Endodermal cell (in vitro differentiated cells): ENCODE results near the gene PDLIM4. TPM values are rescaled to one million over a fixed set of nuclear protein-coding genes. Genes with fewer than 3 reads are reported as not detected.

Experiments used
- DNase-seq: peaks from one replicate; pipeline ENCODE4 v3.0.0-alpha.2; 2017
- H3K27ac ChIP-seq: 2 replicates; pipeline ENCODE4 v1.5.1; 2013; ENCODE audit warnings: mild to moderate bottlenecking, low read depth, low read length, moderate library complexity
- H3K27me3 ChIP-seq: 2 replicates; pipeline ENCODE4 v1.6.1; 2013; ENCODE audit warnings: mild to moderate bottlenecking, low read length, moderate library complexity; ENCODE audit not compliant: insufficient read depth, control insufficient read depth, poor library complexity, severe bottlenecking
- H3K36me3 ChIP-seq: 2 replicates; pipeline ENCODE4 v1.7.0; 2013; ENCODE audit warnings: mild to moderate bottlenecking, low read length, moderate library complexity; ENCODE audit not compliant: control insufficient read depth, insufficient read depth
- H3K4me1 ChIP-seq: one replicate; pipeline ENCODE4 v1.7.0; 2013; ENCODE audit warnings: low read length; ENCODE audit not compliant: control insufficient read depth, insufficient read depth
- H3K4me3 ChIP-seq: 2 replicates; pipeline ENCODE4 v1.5.1; 2013; ENCODE audit warnings: mild to moderate bottlenecking, low read length, moderate library complexity
- H3K9ac ChIP-seq: 2 replicates; pipeline ENCODE4 v1.6.1; 2013; ENCODE audit warnings: mild to moderate bottlenecking, low read length, moderate library complexity; ENCODE audit not compliant: poor library complexity, severe bottlenecking; ENCODE audit errors: extremely low read depth
- H3K9me3 ChIP-seq: 2 replicates; pipeline ENCODE4 v1.6.1; 2013; ENCODE audit warnings: mild to moderate bottlenecking, low read length, moderate library complexity; ENCODE audit not compliant: control insufficient read depth
- H3K27ac Mint-ChIP-seq: 2 replicates; pipeline ENCODE4 v1.8.0; 2020; ENCODE audit warnings: mixed read lengths
- H3K27me3 Mint-ChIP-seq: 2 replicates; pipeline ENCODE4 v1.8.0; 2021; ENCODE audit warnings: mild to moderate bottlenecking, mixed read lengths; ENCODE audit not compliant: insufficient read depth
- H3K36me3 Mint-ChIP-seq: 2 replicates; pipeline ENCODE4 v1.8.0; 2020; ENCODE audit warnings: low read depth, mixed read lengths
- H3K4me1 Mint-ChIP-seq: 2 replicates; pipeline ENCODE4 v1.8.0; 2020; ENCODE audit warnings: mixed read lengths
- H3K4me3 Mint-ChIP-seq: 2 replicates; pipeline ENCODE4 v1.8.0; 2020; ENCODE audit warnings: mild to moderate bottlenecking, moderate library complexity, mixed read lengths
- H3K9me3 Mint-ChIP-seq: 2 replicates; pipeline ENCODE4 v1.8.0; 2020; ENCODE audit warnings: mild to moderate bottlenecking, mixed read lengths
- WGBS, 2 experiments: methylation state at CpG; one replicate each; pipeline versions ENCODE4 v1.1.5 to v1.1.7; 2013; ENCODE audit warnings: missing lambda C conversion rate in 2 of 2, mixed read lengths in 1 of 2; ENCODE audit not compliant: insufficient coverage in 1 of 2, insufficient read length in 1 of 2; 5-methylcytosine and 5-hydroxymethylcytosine counted together
- total RNA-seq, 2 donors: library from RNA; stranded (reverse); fragmentation: NEBNext Ultra II Directional in 1 of 2; extraction: Animal tissue kit (Norgen Biotek cat#: 25700) in 1 of 2; gene quantifications; 2 replicates in 1 of 2; 3 replicates in 1 of 2; pipeline ENCODE4 v1.2.1, GENCODE V29; 2021
- TF ChIP-seq, protein P1 (sequence below): fragments of 200-600 bp; sonication (generic); conservative IDR thresholded peaks from 2 replicates; pipeline ENCODE4 v1.5.0; 2021; ENCODE audit warnings: antibody characterized with exemption, mild to moderate bottlenecking

PDLIM4 gene
- total RNA-seq, 2 donors from 2014 or later = 9.0 to 11.2 TPM

GRCh38 chr5:132268769-132269551, 11.5 kb downstream of the PDLIM4 start:
- Mint-ChIP-seq H3K4me1 (peaks cover 4% of the 10 kb centered on the region), H3K9me3 (no peaks in the 10 kb centered on the region), H3K4me3 (no peak overlapping the region), H3K27me3 (no peaks in the 10 kb centered on the region), H3K36me3 (no peaks in the 10 kb centered on the region), H3K27ac (no peak overlapping the region)
- Histone ChIP-seq H3K9ac (no peak overlapping the region), H3K36me3 (peaks cover 4% of the 10 kb centered on the region), H3K4me1 (no peaks in the 10 kb centered on the region), H3K9me3 (no peaks in the 10 kb centered on the region), H3K27ac (peak overlapping the region; percentile 44), H3K27me3 (no peaks in the 10 kb centered on the region), H3K4me3 (no peak overlapping the region)
- 84 to 94% methylated on average over 2 to 8 of the region's 8 CpGs for WGBS, 2 experiments
- TF ChIP-seq, protein P1, sequence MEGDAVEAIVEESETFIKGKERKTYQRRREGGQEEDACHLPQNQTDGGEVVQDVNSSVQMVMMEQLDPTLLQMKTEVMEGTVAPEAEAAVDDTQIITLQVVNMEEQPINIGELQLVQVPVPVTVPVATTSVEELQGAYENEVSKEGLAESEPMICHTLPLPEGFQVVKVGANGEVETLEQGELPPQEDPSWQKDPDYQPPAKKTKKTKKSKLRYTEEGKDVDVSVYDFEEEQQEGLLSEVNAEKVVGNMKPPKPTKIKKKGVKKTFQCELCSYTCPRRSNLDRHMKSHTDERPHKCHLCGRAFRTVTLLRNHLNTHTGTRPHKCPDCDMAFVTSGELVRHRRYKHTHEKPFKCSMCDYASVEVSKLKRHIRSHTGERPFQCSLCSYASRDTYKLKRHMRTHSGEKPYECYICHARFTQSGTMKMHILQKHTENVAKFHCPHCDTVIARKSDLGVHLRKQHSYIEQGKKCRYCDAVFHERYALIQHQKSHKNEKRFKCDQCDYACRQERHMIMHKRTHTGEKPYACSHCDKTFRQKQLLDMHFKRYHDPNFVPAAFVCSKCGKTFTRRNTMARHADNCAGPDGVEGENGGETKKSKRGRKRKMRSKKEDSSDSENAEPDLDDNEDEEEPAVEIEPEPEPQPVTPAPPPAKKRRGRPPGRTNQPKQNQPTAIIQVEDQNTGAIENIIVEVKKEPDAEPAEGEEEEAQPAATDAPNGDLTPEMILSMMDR = no peak
- DNase-seq = no peak

DNA sequence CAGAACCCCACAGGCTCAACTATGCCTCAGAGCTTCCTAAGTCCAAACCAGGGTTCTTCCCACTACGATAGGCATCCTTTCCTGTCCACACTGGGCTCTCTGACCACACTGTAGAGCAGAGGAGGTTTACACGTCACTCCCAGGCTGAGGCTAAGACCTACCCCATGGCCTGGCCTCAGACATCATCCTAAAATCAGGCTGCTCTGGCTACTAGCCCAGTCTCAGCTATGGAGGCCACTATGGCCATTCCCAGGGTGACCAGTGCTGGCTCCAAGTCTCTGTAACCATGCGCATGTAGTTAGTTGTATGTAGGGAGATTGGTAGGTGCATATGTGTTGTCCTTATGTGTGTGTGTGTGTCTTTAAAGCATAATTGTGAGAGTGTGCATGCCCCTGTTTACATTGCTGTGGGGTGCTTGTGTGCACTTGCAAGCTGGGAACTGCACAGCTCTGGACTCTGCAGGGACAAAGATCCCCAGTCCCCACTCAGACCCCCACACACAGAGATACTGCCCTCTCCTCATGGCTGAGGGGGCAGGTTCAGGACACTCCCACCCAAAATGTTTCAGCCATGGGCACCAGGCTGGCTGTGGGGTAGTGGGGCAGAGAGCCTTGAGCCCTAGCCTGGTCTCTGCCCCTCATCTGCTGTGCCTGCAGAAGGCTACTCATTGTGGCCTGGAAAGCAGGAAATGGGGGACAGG, 12.3 kb downstream of the PDLIM4 start:
- no peaks in the 10 kb centered on the region for H3K9me3 ChIP-seq
- Mint-ChIP-seq H3K27me3 (no peaks in the 10 kb centered on the region), H3K9me3 (no peaks in the 10 kb centered on the region), H3K36me3 (no peaks in the 10 kb centered on the region), H3K4me3 (no peak overlapping the region), H3K27ac (no peak overlapping the region), H3K4me1 (peaks cover under 1% of the 10 kb centered on the region)
- H3K27me3 ChIP-seq = no peaks in the 10 kb centered on the region
- no peak for DNase-seq
- WGBS, 2 experiments = 86 to 96% methylated on average over 1 to 3 of the region's 3 CpGs
- H3K27ac ChIP-seq = peak overlapping the region; percentile 44
- no peaks in the 10 kb centered on the region for H3K4me1 ChIP-seq
- peaks cover 4% of the 10 kb centered on the region for H3K36me3 ChIP-seq
- no peak overlapping the region for H3K9ac ChIP-seq
- no peak overlapping the region for H3K4me3 ChIP-seq
- TF ChIP-seq, protein P1 = no peak

DNA sequence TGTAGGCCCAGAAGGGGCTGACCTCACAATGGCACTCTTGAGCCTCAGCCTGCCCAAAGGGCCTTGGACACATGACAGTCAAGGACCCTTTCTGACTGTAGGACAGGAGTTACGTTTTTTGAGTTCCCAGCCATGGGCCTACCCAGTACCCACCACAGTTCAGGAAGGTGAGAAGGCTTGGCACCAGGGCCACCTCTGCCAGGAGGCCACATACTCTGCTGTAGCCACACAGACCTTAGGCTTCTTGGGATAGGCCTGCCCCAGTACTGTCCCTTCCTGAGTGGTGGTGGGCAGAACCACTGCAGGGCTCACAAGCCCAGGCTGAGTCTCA, 12.8 kb downstream of the PDLIM4 start:
- DNase-seq = no peak
- 83 to 88% methylated on average over 1 of the region's 1 CpG for WGBS, 2 experiments

More for the DNA sequence above, 12.8 kb downstream of the PDLIM4 start:
- Histone ChIP-seq H3K4me1 (no peaks in the 10 kb centered on the region), H3K27me3 (no peaks in the 10 kb centered on the region), H3K27ac (no peak overlapping the region), H3K36me3 (peaks cover 4% of the 10 kb centered on the region), H3K9me3 (no peaks in the 10 kb centered on the region), H3K9ac (no peak overlapping the region), H3K4me3 (no peak overlapping the region)
- Mint-ChIP-seq H3K27ac (no peak overlapping the region), H3K36me3 (no peaks in the 10 kb centered on the region), H3K4me3 (no peak overlapping the region), H3K4me1 (no peaks in the 10 kb centered on the region), H3K27me3 (no peaks in the 10 kb centered on the region), H3K9me3 (no peaks in the 10 kb centered on the region)
- TF ChIP-seq, protein P1 = no peak
